Measurements from ENCODE around the gene RAB11FIP4.

Gene RAB11FIP4

GRCh38 chr17:31484821-31485220 lies 93.3 kb downstream of the RAB11FIP4 start:
- DNase-seq (ENCODE audit: extremely low read depth, low read depth) = no peak
- TF ChIP-seq CTCF (IDR thresholded peaks at IDR 0.05; ENCODE audit: low read depth, low read length) = no peak

- no peak for TF ChIP-seq CTCF (IDR thresholded peaks at IDR 0.05; ENCODE audit: low read depth, low read length)
- DNase-seq (ENCODE audit: extremely low read depth, low read depth) = no peak
These were observed 95.0 kb downstream of the RAB11FIP4 start for GRCh38 chr17:31486351-31487062.

GRCh38 chr17:31487063-31487647 lies 95.7 kb downstream of the RAB11FIP4 start:
- DNase-seq (ENCODE audit: extremely low read depth, low read depth) = no peak
- TF ChIP-seq CTCF (IDR thresholded peaks at IDR 0.05; ENCODE audit: low read depth, low read length) = no peak

DNA sequence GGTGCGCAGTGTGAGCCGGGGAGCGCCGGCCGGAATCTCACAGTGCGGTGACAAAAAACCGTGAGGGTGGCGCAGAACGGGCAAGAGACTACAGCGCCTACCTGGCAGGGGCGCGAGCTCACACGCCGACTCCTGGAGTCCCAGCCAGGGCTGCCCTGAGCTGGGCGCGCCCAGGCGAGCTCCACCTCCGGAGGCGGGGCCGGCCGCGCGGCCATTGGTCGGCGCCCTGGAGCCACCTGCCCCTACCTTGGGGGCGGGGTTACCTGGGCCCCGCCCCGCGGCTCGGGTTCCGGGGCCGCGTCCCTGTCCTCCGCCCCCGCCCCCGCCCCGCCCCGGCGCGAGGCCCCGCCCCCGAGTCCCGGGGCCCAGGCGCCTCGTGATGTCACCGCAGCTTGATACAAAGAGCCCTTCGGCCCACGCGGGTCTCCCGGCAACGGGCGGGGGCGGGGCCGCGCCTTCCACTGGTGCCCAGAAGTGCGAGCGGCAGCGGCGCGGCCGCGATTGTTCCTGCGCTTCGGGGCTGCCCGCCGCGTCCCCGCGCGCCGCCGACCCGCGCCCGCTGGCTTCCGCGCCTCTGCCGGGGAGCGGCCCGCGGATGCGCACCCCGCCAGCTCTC lies 96.3 kb downstream of the RAB11FIP4 start:
- TF ChIP-seq CTCF (IDR thresholded peaks at IDR 0.05; ENCODE audit: low read depth, low read length) = no peak
- no peak for DNase-seq (ENCODE audit: extremely low read depth, low read depth)

DNA sequence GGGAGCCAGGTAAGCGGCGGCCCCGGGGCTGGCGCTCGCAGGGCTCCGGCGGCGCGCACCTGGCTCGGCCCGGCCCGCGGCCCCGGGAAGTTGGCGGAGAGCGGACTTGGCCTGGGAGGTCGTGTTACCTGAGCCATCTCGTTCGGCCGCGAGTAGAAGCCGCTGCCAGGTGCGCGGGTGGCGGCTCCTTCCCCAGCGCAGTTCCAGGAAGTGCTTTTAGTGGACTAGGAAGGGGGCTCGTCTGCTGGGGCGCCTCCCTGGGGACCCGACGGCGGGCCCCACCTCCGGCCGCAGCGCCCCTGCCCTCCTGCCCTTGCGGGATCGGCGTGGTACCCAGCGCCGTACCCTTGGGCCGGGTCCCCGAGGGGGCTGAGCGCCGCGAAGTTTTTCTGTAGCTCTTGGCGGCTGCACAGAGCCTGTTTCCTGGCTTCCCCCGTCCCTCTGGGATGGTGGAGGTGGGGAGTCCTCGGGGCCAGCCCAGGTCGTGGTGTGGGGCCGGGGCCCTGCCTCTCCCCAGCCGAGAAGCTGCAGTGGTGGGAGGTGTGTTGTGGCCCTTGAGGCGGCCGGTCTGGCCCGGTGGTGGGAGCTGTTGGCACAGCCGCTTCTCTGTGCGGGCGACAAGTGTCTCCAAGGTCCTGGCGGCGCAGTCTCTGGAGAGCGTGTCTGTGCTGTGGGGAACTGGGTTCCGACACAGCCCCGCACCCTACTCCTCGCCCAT lies 96.9 kb downstream of the RAB11FIP4 start:
- no peak for TF ChIP-seq CTCF (IDR thresholded peaks at IDR 0.05; ENCODE audit: low read depth, low read length)
- no peak for DNase-seq (ENCODE audit: extremely low read depth, low read depth)

- no peak for DNase-seq (ENCODE audit: extremely low read depth, low read depth)
- no peak for TF ChIP-seq CTCF (IDR thresholded peaks at IDR 0.05; ENCODE audit: low read depth, low read length)
These were observed 97.5 kb downstream of the RAB11FIP4 start for GRCh38 chr17:31488982-31489294.
